Smooth muscle cell (in vitro differentiated cells): ENCODE data around the gene GPR55. TPM values are rescaled to one million over a fixed set of nuclear protein-coding genes. Genes with fewer than 3 reads are reported as not detected.
"Not testable (repeated sequence)": the region's sequence is repeated elsewhere in the genome, so short reads cannot be mapped to it uniquely, and the experiment has no call there.

Experiments used
- DNase-seq: peaks from one replicate; lab custom pipeline; 2025; ENCODE audit not compliant: unreplicated experiment; lab: John Stamatoyannopoulos, UW
- H2AFZ ChIP-seq: fragments of 200-600 bp; sonication (generic); 2 replicates; pipeline ENCODE4 v1.6.0; 2016; ENCODE audit warnings: antibody characterized with exemption, low read depth, mild to moderate bottlenecking
- H3F3A ChIP-seq: fragments of 200-600 bp; sonication (generic); 2 replicates; pipeline ENCODE4 v1.6.0; 2017; ENCODE audit warnings: antibody characterized with exemption, low read depth
- H3K27ac ChIP-seq: fragments of 200-600 bp; sonication (generic); 2 replicates; pipeline ENCODE4 v1.5.1; 2016; ENCODE audit warnings: low read depth, mild to moderate bottlenecking
- H3K27me3 ChIP-seq: fragments of 200-600 bp; sonication (generic); 2 replicates; pipeline ENCODE4 v1.6.1; 2016; ENCODE audit warnings: low read depth, mild to moderate bottlenecking
- H3K36me3 ChIP-seq: fragments of 200-600 bp; sonication (generic); 2 replicates; pipeline ENCODE4 v1.5.1; 2016; ENCODE audit warnings: low read depth
- H3K4me1 ChIP-seq: fragments of 200-600 bp; sonication (generic); 2 replicates; pipeline ENCODE4 v1.5.1; 2016; ENCODE audit warnings: low read depth
- H3K4me2 ChIP-seq: fragments of 200-600 bp; sonication (generic); 2 replicates; pipeline ENCODE4 v1.6.0; 2016; ENCODE audit warnings: mild to moderate bottlenecking
- H3K4me3 ChIP-seq: fragments of 200-600 bp; sonication (generic); 2 replicates; pipeline ENCODE4 v1.5.1; 2016; ENCODE audit warnings: mild to moderate bottlenecking
- H3K79me2 ChIP-seq: fragments of 200-600 bp; sonication (generic); 2 replicates; pipeline ENCODE4 v1.6.0; 2016; ENCODE audit warnings: low read depth, mild to moderate bottlenecking
- H3K9ac ChIP-seq: fragments of 200-600 bp; sonication (generic); 2 replicates; pipeline ENCODE4 v1.6.0; 2016; ENCODE audit warnings: low read depth
- H3K9me3 ChIP-seq: fragments of 200-600 bp; sonication (generic); replicated peaks from 2 replicates; pipeline ENCODE4 v1.5.1; 2016; ENCODE audit warnings: low read depth
- H4K20me1 ChIP-seq: fragments of 200-600 bp; sonication (generic); 2 replicates; pipeline ENCODE4 v1.6.0; 2016; ENCODE audit warnings: low read depth
- WGBS: methylation state at CpG from one replicate; pipeline ENCODE4 v1.1.7; 2016; ENCODE audit warnings: low lambda C conversion rate; 5-methylcytosine and 5-hydroxymethylcytosine counted together
- polyA plus RNA-seq: library from polyadenylated mRNA; unstranded; fragments of >200 nt; fragmentation: Nextera tagmentation; extraction: Ambion mirVana; gene quantifications from 2 replicates; pipeline ENCODE4 v1.2.1, GENCODE V29; 2016
- total RNA-seq: library from RNA; depleted of rRNA; stranded (reverse); fragments of >200 nt; gene quantifications from 2 replicates; pipeline ENCODE4 v1.2.3, GENCODE V29; 2014
- TF ChIP-seq, protein P1 (sequence below): fragments of 200-600 bp; sonication (generic); IDR thresholded peaks from 2 replicates; pipeline ENCODE4 v1.5.1; 2017; ENCODE audit warnings: borderline replicate concordance, mild to moderate bottlenecking, antibody characterized with exemption; ENCODE audit not compliant: insufficient read depth, poor library complexity, severe bottlenecking

Gene GPR55
- total and polyA plus RNA-seq, 2 experiments from 2014 or later: not detected

DNA sequence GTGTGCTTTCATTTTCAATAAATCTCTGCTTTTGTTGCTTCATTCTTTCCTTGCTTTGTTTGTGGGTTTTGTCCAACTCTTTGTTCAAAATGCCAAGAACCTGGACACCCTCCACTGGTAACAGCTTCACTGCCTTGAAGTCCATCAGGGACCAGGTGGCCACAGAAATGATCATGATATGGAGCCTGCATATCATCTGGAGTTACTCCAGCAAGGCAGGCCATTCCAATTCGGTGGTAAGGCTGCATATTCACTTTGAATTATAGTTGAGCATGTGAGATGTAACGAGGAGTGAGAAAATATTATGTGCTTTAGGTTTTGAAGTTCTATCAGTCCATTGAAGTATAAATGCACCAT is 44.6 kb upstream of the GPR55 start:
- TF ChIP-seq, protein P1, sequence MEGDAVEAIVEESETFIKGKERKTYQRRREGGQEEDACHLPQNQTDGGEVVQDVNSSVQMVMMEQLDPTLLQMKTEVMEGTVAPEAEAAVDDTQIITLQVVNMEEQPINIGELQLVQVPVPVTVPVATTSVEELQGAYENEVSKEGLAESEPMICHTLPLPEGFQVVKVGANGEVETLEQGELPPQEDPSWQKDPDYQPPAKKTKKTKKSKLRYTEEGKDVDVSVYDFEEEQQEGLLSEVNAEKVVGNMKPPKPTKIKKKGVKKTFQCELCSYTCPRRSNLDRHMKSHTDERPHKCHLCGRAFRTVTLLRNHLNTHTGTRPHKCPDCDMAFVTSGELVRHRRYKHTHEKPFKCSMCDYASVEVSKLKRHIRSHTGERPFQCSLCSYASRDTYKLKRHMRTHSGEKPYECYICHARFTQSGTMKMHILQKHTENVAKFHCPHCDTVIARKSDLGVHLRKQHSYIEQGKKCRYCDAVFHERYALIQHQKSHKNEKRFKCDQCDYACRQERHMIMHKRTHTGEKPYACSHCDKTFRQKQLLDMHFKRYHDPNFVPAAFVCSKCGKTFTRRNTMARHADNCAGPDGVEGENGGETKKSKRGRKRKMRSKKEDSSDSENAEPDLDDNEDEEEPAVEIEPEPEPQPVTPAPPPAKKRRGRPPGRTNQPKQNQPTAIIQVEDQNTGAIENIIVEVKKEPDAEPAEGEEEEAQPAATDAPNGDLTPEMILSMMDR: no peak
- H3K79me2 ChIP-seq: no peaks in the 10 kb centered on the region
- no peak overlapping the region for H3K27ac ChIP-seq
- H3K4me1 ChIP-seq: no peaks in the 10 kb centered on the region
- no peak overlapping the region for H3K9ac ChIP-seq
- no peak for DNase-seq
- no peaks in the 10 kb centered on the region for H3K9me3 ChIP-seq
- no peaks in the 10 kb centered on the region for H3K36me3 ChIP-seq
- no peak overlapping the region for H3K4me2 ChIP-seq
- no peak overlapping the region for H2AFZ ChIP-seq
- no peaks in the 10 kb centered on the region for H4K20me1 ChIP-seq
- H3K4me3 ChIP-seq: no peak overlapping the region
- H3K27me3 ChIP-seq: no peaks in the 10 kb centered on the region
- 83% methylated on average over 2 of the region's 2 CpGs for WGBS
- no peaks in the 10 kb centered on the region for H3F3A ChIP-seq

GRCh38 chr2:230968921-230969658 is 44.0 kb upstream of the GPR55 start:
- no peak overlapping the region for H3K27ac ChIP-seq
- no peak overlapping the region for H3K9ac ChIP-seq
- no peaks in the 10 kb centered on the region for H3K36me3 ChIP-seq
- H2AFZ ChIP-seq: no peak overlapping the region
- no peaks in the 10 kb centered on the region for H3F3A ChIP-seq
- no peaks in the 10 kb centered on the region for H3K79me2 ChIP-seq
- DNase-seq: no peak
- no peaks in the 10 kb centered on the region for H3K27me3 ChIP-seq
- H3K4me3 ChIP-seq: no peak overlapping the region
- H3K9me3 ChIP-seq: no peaks in the 10 kb centered on the region
- H3K4me1 ChIP-seq: no peaks in the 10 kb centered on the region
- TF ChIP-seq, protein P1: no peak
- H3K4me2 ChIP-seq: no peak overlapping the region
- WGBS: 89% methylated on average over 13 of the region's 16 CpGs
- H4K20me1 ChIP-seq: no peaks in the 10 kb centered on the region

- not testable (repeated sequence) for H3F3A ChIP-seq, H3K27ac ChIP-seq, H3K9ac ChIP-seq, H3K79me2 ChIP-seq, H2AFZ ChIP-seq, H4K20me1 ChIP-seq, H3K4me3 ChIP-seq, DNase-seq, H3K4me2 ChIP-seq, H3K36me3 ChIP-seq, H3K9me3 ChIP-seq, H3K27me3 ChIP-seq, H3K4me1 ChIP-seq
- 96% methylated on average over 6 of the region's 6 CpGs for WGBS
Observed at GRCh38 chr2:230968314-230968713, 43.3 kb upstream of the GPR55 start.

DNA sequence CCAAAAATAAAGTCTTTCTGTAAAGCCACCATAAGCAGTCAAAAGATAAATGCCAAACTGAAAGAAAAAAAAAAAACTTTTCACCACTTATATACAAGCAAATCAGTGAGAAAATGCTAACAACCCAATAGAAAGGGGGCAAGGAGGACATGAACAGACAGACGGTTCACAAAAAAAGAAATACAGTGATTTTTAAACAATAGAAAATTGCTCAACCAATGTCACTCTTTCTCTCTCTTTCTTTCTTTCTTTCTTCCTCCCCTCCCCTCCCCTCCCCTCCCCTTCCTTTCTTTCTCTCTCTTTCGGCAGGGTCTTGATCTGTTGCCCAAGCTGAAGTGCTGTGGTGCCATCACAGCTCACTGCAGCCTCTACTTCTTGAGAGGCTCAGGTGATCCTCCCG is 42.1 kb upstream of the GPR55 start:
- no peaks in the 10 kb centered on the region for H3F3A ChIP-seq
- H4K20me1 ChIP-seq: no peaks in the 10 kb centered on the region
- no peak overlapping the region for H2AFZ ChIP-seq
- H3K4me3 ChIP-seq: no peak overlapping the region
- H3K4me1 ChIP-seq: no peaks in the 10 kb centered on the region
- H3K4me2 ChIP-seq: no peak overlapping the region
- no peaks in the 10 kb centered on the region for H3K9me3 ChIP-seq
- no peak for DNase-seq
- no peak overlapping the region for H3K27ac ChIP-seq
- H3K36me3 ChIP-seq: no peaks in the 10 kb centered on the region
- H3K79me2 ChIP-seq: no peaks in the 10 kb centered on the region
- 85% methylated on average over 2 of the region's 3 CpGs for WGBS
- TF ChIP-seq, protein P1: no peak
- H3K27me3 ChIP-seq: no peaks in the 10 kb centered on the region
- H3K9ac ChIP-seq: no peak overlapping the region
